ENCODE data around the gene TANK.
A peak's percentile ranks its signal among the peaks of the same experiment; 100 is the strongest.

Gene TANK

DNA sequence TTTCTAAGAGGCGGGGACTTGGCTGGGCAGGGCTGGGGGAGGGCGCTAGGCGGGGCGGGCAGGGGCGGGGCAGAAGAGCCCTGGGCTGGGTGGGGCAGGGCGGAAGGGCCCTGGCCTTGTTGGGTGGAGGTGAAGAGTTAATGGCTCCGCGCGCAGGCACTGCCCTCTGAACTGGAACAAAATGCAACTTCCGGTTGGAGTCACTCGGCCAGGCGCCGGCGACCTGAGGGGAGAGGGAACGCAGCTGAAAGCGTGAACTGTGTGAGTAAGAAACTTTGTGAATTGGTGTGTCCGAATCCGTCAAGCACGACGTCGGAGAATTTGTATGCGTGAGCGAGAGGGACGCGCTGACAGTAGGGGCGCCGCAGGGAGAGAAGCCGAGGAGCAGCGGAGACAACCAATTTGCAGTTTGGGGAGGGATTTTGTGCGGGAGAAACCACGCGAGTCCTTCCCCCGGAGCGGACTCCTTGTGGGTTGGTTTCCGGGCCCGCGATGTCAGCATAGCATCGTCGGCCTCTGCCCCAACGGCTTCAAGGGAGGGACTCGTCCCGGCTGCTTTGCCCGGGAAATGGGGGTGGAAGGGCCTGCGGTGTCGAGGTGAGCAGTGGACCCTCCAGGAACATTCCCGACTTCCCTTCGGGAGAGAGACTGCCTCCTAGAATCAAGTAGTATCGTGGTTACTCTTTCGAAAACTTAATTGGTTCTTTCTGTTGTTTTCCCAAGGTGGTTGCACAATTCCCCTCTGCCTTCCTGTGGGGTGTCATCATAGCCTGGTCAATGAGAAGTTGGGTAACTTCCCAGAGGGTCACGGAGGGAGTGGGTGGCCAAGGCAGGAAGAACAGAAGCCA is at the start of gene TANK:
TSS of gene TANK (plus strand) at position 203 of the 848 bp plus-strand sequence. CDS start 19,235 bp downstream, outside the sequence.
- H3K4me3 ChIP-seq (replicated peaks; ENCODE audit: low read depth, low read length), result peak within 1 kb of the TSS; percentile 82
- no peak for TF ChIP-seq CTCF (IDR thresholded peaks at IDR 0.05; ENCODE audit: low read length, missing control alignments)
- DNase-seq (ENCODE audit: low read depth), result peak; percentile 99

GRCh38 chr2:161111531-161111930 is 48.7 kb upstream of the TANK start:
- H3K4me3 ChIP-seq (replicated peaks; ENCODE audit: low read depth, low read length), result no peak overlapping the region
- TF ChIP-seq CTCF (IDR thresholded peaks at IDR 0.05; ENCODE audit: low read length, missing control alignments), result no peak
- DNase-seq (ENCODE audit: low read depth), result no peak

DNA sequence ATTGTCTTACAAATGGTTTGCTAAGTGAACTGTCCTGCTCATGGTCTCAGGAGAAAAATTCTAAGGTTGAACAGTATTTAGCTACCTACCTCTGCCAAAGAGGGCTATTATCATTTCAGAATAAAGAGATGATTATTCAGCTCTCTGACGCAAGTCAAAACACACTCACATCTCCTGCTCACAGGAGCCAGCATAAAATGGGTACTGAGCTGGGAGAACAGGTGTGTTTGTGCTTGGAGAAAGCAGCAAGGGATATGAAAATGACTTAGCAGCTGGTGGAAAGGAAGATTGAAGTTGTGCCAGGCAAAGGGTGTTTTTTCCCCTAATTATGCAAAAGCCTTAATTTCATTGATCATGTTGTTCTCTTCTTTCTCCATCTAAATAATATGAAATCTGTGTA is 47.3 kb upstream of the TANK start:
- no peak for TF ChIP-seq CTCF (IDR thresholded peaks at IDR 0.05; ENCODE audit: low read length, missing control alignments)
- H3K4me3 ChIP-seq (replicated peaks; ENCODE audit: low read depth, low read length), result no peak overlapping the region
- no peak for DNase-seq (ENCODE audit: low read depth)

DNA sequence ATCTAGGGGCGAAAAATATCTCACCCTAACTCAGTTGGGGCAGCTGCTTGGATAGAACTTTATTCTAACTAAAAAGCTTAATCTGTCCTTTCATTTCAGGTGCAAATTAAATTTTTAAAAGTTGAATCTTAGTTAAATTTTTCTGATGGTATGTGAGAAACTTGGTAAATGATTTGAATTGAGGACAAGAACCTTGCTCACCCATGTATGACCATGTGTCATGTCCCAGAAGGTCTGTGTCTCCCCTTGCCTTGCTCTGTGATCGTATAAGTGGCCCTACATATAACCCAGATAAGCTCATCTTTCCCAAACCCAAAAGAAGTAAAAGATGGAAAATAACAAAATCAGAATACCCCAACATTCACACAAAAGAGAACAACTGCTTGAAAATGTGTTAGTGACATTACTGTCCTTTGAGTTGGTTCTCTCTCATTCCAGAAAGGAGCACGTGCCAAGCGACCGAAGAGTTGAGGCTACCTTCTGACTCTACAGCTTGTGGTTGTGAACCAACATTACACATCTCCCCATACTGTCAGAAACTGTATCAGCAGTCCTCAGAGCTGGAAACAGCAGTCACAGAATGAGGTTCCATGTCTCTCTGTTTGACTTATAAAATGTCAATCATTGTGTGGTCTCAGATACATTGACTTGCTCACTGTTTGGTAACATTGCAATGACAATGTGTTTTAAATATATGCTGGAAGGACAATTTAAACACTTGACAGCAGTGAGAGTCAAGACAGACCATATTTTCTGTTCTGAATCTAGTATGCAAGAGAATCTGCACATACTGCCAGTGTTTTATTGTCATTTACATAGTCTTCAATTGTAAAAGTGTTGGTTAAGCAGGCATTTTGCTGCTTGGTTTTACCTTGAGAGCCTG is 46.3 kb upstream of the TANK start:
- no peak overlapping the region for H3K4me3 ChIP-seq (replicated peaks; ENCODE audit: low read depth, low read length)
- DNase-seq (ENCODE audit: low read depth), result no peak
- no peak for TF ChIP-seq CTCF (IDR thresholded peaks at IDR 0.05; ENCODE audit: low read length, missing control alignments)

DNA sequence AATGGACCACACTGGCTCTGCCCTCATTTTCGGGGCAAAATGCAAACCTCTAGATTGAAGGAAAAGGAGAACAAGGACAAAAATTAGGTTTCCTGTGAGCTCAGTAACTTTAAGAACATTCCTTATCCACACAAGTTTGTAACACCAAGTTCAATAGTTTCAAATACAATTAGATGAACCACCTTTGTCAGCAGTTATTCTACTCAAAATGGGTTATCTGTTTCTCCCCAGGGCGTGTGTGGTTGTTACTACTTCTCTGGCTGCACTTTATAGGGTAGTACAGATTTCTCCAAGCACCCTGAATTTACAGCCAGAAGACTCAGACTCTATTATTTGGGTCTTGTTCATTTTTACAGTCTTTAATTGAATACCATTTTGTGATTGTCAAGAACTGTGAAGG is 45.0 kb upstream of the TANK start:
- H3K4me3 ChIP-seq (replicated peaks; ENCODE audit: low read depth, low read length), result no peak overlapping the region
- TF ChIP-seq CTCF (IDR thresholded peaks at IDR 0.05; ENCODE audit: low read length, missing control alignments), result no peak
- DNase-seq (ENCODE audit: low read depth), result no peak

GRCh38 chr2:161115605-161116380 is 44.4 kb upstream of the TANK start:
- H3K4me3 ChIP-seq (replicated peaks; ENCODE audit: low read depth, low read length), result no peak overlapping the region
- no peak for TF ChIP-seq CTCF (IDR thresholded peaks at IDR 0.05; ENCODE audit: low read length, missing control alignments)
- DNase-seq (ENCODE audit: low read depth), result no peak

Measured in fibroblast of pulmonary artery (primary cell).